Regular cardiac myocyte (primary cell): ENCODE measurements around the gene PPARA. TPM values are rescaled to one million over a fixed set of nuclear protein-coding genes. Genes with fewer than 3 reads are reported as not detected.

Source experiments
- total RNA-seq: library from RNA; depleted of rRNA; stranded (reverse); fragments of >200 nt; gene quantifications from 2 replicates; pipeline ENCODE4 v1.2.3, GENCODE V29; 2014

Gene PPARA
- total RNA-seq, result 10.5 and 16.9 TPM in 2 replicates

DNA sequence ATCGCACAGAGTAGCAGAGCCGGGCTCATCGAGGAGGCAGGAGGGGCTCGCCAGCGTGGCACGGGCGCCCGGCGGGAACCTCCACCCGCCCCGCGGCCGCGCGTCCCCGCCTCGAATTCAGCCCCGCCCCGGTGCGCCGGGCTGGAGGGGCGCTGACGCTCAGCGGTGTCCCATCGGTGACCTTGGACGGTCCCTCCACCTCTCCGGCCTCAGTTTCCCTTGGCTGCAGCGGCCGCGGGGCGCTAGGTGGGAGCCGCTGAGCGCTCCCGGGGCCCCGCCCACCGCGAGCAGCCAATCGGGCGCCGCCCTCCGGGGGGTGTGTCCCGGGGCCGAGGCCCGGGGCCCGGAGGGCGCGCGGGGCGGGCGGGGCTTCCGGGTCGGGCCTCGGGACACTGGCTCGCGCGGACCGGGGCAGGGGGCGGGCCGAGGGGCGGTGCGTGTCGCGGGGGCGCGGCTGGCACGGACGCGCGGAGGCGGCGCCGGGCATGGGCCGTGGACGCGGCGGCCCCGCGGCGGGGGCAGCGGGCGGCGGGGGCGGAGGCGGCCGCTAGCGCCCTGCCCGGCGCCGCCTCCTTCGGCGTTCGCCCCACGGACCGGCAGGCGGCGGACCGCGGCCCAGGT, at the start of gene PPARA:
Gene PPARA (plus strand): TSS at position 493 of the 621 bp plus-strand sequence. CDS start 47,858 bp downstream, outside the sequence.

DNA sequence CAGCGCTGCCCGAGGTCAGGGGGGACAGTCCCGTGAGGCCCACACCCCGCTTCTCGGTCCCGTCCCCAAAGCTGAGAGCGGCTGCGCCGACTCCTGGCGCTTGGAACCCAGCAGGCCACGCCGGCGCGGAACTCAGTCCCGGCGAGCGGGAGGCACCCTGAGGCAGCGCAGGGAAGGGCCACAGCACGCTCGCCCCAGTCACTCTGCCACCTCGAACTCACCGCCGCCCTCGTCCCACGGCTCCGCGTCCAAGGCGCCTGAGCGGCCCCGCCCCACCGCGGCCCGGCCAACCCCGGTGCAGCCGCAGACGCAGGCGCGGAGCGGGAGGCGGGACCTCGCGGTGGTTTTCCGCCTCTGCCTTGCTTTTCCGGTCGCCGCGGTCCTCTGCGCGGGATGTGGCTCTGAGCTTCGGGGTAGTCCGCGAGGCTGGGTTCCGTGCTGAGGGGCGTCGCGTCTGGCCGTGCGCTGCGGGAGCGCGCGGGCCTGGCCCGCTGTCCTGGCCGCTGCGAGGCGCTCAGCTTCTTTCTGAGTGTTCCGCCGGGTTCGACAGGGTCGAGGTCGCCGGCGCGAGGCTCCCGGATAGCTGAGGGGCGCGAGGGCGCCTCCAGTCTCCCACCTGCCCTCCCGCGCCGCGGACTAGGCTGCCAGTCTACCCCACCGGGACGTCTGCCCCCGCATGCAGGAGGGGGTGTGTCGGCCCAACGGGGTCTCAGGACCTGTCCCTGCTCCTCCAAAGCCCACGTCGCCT, 99.9 kb downstream of the PPARA start, which contains the start of gene CDPF1:
Gene CDPF1 (minus strand): TSS at position 259 of the 748 bp plus-strand sequence. CDS start 2,009 bp downstream, outside the sequence.

DNA sequence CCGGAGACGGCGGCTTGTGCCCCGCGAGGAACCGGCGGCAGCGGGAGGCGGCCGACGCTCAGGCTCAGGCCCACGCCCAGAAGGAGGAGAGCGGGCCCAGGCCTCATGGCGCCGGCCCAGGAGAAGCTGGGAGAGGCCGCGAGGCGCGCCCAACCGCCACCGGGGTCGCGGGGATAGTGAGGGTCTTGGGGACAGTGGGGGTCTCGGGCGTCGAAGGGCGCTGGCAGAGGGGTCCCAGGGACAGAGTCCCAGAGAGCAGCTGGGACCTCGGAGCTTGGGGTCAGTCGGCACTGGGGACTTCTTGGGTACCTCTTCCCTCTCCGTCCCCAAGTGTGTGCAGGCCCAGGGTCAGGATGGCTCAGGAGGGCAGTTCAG, 112.9 kb downstream of the PPARA start, which contains the start of gene PKDREJ:
Gene PKDREJ (minus strand): TSS at position 128 of the 375 bp plus-strand sequence. CDS start 21 bp downstream, at position 107.

DNA sequence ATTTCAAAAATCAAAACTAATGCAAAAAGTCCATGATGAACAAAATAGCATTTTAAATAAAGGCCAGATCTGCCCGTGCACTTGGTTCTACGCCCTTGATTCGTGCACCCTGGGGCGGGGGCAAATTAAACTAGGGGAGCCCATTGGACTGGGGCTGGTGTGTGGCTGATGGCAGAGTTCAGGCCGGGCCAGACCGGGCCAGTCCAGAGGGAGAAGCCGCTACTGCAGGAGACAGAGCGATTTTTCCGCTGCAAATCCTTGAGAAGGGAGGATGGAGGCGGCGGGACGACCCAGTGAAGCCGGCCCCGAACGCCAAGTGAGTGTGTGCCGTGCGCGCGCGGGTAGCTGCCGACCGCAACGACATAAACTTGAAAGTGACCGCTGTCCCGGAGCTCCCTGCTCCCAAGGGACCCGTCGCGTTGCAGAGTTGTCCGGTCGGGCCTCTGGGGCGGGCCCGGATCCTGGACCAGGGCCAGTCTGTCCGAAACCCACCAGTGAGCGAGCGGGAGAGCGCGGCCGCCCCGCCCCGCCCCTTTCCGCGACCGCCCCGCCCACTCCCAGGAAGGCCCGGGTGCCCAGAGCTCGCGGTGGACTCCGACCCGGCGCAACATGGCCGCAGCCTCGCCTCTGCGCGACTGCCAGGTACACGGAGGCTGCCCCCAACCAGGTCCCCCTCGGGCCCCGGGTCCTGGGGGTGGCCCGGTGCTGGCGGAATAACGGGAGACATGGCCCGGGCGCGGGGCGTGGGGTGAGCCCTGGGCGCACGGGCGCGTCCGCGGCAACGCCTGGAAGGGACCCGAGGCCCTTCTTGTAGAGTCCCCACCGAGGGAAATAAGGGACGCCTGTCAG, 117.3 kb downstream of the PPARA start, which contains the start of gene TTC38:
Gene TTC38 (plus strand): TSS at position 578 of the 849 bp plus-strand sequence. CDS start 32 bp downstream, at position 610.

Other genes with a start within 250 kb of the PPARA start
- gene WNT7B, start 173.4 kb upstream of the PPARA start, total RNA-seq, result under 0.01 and 0.58 TPM in 2 replicates
- gene CDPF1, start 99.8 kb downstream of the PPARA start, total RNA-seq, result 7.5 and 9.9 TPM in 2 replicates
- under 0.01 TPM in 1 of 2 replicates, not detected in the other for gene PKDREJ, start 112.8 kb downstream of the PPARA start, total RNA-seq
- gene TTC38, start 117.5 kb downstream of the PPARA start, total RNA-seq, result 15.5 and 23.0 TPM in 2 replicates
- gene GTSE1, start 146.3 kb downstream of the PPARA start, total RNA-seq, result 0.56 and 11.3 TPM in 2 replicates
- 30.2 and 34.3 TPM in 2 replicates for gene TRMU, start 185.2 kb downstream of the PPARA start, total RNA-seq